Measurements from ENCODE around the gene GAS5.
"Not testable (repeated sequence)": the region's sequence is repeated elsewhere in the genome, so short reads cannot be mapped to it uniquely, and the experiment has no call there.

GAS5 gene

DNA sequence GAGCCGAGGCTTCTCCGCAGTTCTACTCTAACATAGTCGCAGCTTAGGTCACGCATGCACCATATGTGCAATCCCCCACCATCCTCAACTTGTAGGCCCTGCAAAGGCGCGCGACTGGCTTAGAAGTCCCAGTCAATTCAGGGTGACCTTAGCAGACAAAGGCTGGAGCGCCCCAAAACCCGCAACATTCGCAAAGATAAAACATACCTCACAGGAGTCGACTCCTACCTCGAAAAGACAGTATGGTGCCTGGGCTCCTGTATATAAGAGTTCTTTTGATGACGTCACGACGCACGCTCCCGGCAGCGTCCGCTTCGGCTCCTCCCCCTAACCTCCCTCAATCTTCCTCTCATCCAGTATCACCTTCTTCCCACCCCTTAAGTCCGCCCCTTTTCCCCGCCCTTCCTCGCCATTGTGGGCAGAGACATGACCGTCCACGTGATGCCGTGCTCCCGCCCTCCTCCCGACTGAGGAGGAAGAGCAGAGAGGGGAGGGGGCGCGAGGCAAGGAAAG is at the start of gene GAS5:
Gene GAS5, minus strand, starts transcription at position 237 of the 513 bp plus-strand sequence.
- DNase-seq (ENCODE audit: low spot score) = peak; percentile 96

DNA sequence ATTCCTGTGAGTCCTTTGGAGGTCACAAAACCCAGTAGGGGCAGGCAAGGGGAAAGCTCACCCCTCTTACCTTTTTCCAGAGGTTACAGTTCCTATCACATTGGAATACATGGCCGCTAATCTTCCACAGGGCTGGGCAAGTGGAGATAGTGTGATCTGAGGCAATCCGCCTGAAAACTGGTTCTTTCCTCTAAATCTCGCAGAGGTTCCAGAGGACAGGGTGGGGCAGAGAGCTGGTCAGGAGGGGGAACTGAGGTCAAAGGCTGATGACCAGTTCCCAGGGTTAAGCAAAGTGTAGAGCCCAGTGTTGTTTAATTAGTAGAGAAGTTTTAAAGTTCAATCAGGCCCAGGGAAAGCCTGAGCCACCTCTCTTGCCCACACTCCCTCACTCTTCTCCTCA is 49.4 kb upstream of the GAS5 start, which contains the start of gene SERPINC1:
Gene SERPINC1, minus strand, starts transcription at position 179 of the 400 bp plus-strand sequence. Its CDS starts 68 bp downstream, at position 111.
- DNase-seq (ENCODE audit: low spot score) = no peak

GRCh38 chr1:173916667-173917066 is 48.9 kb upstream of the GAS5 start:
- no peak for DNase-seq (ENCODE audit: low spot score)

DNA sequence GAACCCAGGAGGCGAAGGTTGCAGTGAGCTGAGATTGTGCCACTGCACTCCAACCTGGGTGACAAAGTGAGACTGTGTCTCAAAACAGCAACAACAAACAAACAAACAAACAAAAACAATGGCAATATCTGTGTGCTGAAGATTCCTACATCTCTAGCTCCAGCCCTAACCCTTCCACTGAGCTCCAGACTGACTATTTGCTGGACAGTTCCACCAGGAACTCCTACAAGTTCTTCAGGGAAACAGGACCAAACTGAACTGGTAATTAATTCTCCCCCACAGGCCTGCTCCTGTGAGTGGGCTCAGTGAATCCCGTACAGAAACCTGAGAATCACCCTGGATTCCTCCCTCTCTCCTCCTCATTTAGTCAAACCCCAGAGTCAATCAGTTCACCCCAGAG is 47.8 kb upstream of the GAS5 start:
- DNase-seq (ENCODE audit: low spot score) = no peak

DNA sequence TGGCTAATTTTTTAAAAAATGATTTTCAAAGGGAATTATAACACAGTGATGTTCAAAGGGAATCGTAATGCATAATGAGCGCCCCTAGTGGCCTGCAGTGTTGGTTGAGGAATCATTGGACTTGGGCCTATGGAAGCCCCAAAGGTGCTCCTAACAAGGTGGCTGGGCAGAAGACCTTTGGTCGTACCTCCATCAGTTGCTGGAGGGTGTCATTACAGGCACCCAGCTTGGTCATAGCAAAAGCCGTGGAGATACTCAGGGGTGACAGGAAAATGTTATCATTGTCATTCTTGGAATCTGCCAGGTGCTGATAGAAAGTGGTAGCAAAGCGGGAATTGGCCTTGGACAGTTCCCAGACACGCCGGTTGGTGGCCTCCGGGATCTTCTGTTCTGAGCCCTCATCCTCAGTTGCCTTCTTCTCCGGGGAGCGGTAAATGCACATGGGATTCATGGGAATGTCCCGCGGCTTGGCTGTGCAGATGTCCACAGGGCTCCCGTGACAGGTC is 46.6 kb upstream of the GAS5 start:
- peak; percentile 66 for DNase-seq (ENCODE audit: low spot score)

- DNase-seq (ENCODE audit: low spot score) = no peak
These were observed 45.3 kb upstream of the GAS5 start for GRCh38 chr1:173913111-173913510.

GRCh38 chr1:173903827-173904531 is 36.2 kb upstream of the GAS5 start:
- DNase-seq (ENCODE audit: low spot score) = no peak

- no peak for DNase-seq (ENCODE audit: low spot score)
These were observed 33.2 kb upstream of the GAS5 start for GRCh38 chr1:173900992-173901391.

GRCh38 chr1:173900427-173900826 is 32.6 kb upstream of the GAS5 start:
- DNase-seq (ENCODE audit: low spot score) = no peak

DNA sequence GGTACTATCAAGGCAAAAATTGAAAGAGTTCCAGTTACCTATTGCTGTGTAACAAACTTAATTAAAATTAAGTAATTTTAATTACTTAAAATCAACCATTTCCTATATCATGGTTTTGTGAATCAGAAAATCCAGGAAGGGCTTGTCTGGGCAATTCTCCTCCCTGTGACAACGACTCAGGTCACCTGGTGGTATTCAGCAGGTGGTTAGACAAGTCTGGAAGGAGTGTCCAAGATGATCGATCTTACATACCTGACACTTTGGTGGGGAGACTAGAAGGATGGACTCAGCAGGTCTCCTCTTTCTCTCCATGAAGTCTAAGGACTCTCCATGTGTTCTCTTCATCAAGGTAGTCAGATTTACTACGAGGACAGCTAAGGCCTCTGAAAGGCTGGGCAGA is 26.4 kb upstream of the GAS5 start:
- DNase-seq (ENCODE audit: low spot score) = no peak

DNA sequence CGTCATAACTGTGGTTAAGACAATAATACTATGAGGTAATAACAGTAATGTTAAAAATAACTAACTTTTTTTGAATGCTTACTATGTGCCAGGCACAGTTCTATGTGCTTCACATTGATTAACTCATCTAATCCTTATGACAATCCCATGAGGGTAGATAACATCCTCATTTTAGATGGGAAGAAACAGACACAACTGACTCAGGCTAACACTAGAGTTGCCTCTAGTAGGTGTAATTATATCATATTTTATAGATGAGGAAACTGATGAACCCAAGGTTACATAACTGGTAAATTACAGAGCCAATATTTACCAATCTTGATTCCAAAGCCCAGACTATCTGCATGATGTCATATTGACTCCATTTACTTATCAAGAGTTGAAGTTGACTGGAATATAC is 25.8 kb upstream of the GAS5 start:
- no peak for DNase-seq (ENCODE audit: low spot score)

GRCh38 chr1:173889885-173890284 is 22.1 kb upstream of the GAS5 start:
- no peak for DNase-seq (ENCODE audit: low spot score)

DNA sequence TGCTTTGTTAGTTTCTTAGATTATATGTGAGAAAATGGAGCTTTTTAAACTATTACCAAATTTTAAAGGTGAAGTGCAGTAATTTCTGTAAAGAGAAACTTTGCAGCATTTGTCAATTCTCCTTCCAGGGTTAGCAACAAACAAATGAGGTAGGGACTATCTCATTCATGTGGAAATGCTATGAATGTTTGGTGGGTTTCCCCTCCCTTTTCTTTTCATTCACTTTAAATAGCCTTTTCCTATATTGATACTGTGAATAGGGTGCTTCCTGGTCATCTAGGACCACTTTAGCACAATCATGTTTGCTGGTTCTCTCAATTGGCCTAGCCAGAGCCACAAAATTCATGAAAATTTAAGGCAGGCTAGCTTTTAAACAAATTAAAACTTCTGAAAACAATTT is 21.0 kb upstream of the GAS5 start:
- DNase-seq (ENCODE audit: low spot score) = no peak

DNA sequence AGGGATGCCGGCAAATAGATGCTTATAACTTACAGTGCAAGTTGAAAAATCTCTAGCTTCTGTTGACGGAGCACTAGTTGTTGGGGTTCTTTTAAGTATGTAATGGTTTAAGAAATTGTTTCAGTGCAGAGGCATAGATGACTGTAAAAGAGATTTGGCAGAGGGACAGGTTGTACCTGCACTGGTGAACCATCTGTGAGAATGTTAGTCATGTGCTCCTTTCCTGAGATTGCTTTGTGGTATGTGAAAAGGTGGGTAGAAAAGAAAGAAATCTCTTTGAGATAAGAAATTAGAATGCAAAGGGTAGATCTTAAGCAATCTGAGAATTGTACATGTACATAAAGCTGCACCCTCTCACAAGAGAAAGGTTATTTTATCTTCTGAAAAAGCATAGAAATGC is 19.8 kb upstream of the GAS5 start:
- DNase-seq (ENCODE audit: low spot score) = no peak

- DNase-seq (ENCODE audit: low spot score) = no peak
These were observed 19.2 kb upstream of the GAS5 start for GRCh38 chr1:173886746-173887611.

DNA sequence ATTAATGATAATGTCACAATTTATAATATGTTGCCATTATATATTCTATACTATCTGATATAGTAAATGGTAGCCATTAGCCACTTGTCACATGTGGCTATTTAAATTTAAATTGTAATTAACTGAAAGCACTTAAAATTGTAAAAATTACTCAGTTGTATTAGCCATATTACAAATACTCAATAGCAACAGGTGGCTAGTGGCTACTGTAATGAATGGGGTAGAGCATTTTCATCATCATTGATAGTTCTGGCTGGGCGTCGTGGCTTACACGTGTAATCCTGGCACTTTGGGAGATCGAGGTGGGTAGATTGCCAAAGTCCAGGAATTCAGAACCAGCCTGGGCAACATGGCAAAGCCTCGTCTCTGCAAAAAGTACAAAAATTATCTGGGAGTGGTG is 16.9 kb upstream of the GAS5 start:
- DNase-seq (ENCODE audit: low spot score) = no peak

DNA sequence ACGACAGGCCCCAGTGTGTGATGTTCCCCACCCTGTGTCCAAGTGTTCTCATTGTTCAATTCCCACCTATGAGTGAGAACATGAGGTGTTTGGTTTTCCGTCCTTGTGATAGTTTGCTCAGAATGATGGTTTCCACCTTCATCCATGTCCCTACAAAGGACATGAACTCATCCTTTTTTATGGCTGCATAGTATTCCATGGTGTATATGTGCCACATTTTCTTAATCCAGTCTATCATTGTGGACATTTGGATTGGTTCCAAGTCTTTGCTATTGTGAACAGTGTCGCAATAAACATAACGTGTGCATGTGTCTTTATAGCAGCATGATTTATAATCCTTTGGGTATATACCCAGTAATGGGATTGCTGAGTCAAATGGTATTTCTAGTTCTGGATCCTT is 13.3 kb upstream of the GAS5 start:
- not testable (repeated sequence) for DNase-seq (ENCODE audit: low spot score)

DNA sequence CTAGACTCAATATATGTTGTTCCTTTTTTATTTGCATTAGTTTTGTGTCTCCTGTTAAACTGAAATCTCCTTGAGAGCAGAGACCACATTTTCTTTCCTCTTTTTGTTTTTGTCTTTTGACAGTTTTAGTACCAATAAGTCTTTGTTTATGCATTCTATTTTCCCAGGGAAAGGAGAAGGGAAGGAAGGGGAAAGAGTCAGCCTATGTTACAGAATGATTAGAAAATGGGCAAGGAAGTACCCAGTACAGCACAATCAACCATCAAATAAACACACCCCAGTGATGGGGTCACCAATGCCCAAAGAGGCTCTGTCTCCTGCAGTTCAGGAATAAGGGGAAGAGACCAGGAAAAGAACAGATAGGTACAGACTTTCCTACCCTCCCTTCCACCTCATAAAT is 10.5 kb upstream of the GAS5 start:
- DNase-seq (ENCODE audit: low spot score) = no peak

GRCh38 chr1:173876732-173877131 is 8.9 kb upstream of the GAS5 start:
- DNase-seq (ENCODE audit: low spot score) = no peak

- DNase-seq (ENCODE audit: low spot score) = no peak
These were observed 3.7 kb upstream of the GAS5 start for GRCh38 chr1:173871500-173871899.

- DNase-seq (ENCODE audit: low spot score) = no peak
These were observed 3.3 kb upstream of the GAS5 start for GRCh38 chr1:173871091-173871490.

DNA sequence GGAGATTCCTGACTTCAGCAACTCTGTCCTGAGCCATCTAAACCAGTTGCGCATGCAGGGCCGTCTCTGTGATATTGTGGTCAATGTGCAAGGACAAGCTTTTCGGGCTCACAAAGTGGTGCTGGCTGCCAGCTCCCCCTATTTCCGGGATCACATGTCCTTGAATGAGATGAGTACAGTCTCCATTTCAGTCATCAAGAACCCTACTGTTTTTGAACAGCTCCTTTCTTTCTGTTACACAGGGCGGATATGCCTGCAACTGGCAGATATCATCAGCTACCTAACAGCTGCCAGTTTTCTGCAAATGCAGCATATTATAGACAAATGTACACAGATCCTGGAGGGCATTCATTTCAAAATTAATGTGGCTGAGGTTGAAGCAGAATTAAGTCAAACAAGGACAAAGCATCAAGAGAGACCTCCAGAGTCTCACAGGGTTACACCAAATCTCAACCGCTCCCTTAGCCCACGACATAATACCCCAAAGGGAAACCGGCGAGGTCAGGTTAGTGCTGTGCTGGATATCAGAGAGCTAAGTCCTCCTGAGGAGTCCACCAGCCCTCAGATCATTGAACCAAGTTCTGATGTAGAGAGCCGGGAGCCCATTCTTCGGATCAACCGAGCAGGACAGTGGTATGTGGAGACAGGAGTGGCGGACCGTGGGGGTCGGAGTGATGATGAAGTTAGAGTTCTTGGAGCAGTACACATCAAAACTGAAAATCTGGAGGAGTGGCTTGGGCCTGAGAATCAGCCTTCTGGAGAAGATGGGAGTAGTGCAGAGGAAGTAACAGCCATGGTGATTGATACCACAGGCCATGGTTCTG is 2.7 kb upstream of the GAS5 start:
- no peak for DNase-seq (ENCODE audit: low spot score)

All from D341Med (cell line).